ENCODE data around the gene PRAMEF9. TPM values are rescaled to one million over a fixed set of nuclear protein-coding genes. Genes with fewer than 3 reads are reported as not detected.

PRAMEF9 gene
- total RNA-seq, 2 experiments from 2014 or later: not detected

Other genes with a start within 250 kb of the PRAMEF9 start
- not detected for gene PRAMEF6, start 224.3 kb upstream of the PRAMEF9 start, total RNA-seq
- gene PRAMEF27, start 115.3 kb upstream of the PRAMEF9 start, total RNA-seq: not detected
- gene HNRNPCL3, start 111.1 kb upstream of the PRAMEF9 start, total RNA-seq: not detected
- not detected for gene PRAMEF25, start 101.1 kb upstream of the PRAMEF9 start, total RNA-seq
- gene HNRNPCL2, start 55.0 kb upstream of the PRAMEF9 start, total RNA-seq: not detected
- not detected for gene PRAMEF26, start 15.8 kb upstream of the PRAMEF9 start, total RNA-seq
- not detected for gene HNRNPCL4, start 6.2 kb upstream of the PRAMEF9 start, total RNA-seq
- not detected for gene PRAMEF13, start 29.6 kb downstream of the PRAMEF9 start, total RNA-seq
- not detected for gene PRAMEF18, start 54.3 kb downstream of the PRAMEF9 start, total RNA-seq
- gene PRAMEF5, start 82.3 kb downstream of the PRAMEF9 start, total RNA-seq: not detected
- not detected for gene PRAMEF8, start 113.3 kb downstream of the PRAMEF9 start, total RNA-seq
- gene PRAMEF33, start 131.7 kb downstream of the PRAMEF9 start, total RNA-seq: not detected
- not detected for gene PRAMEF15, start 143.7 kb downstream of the PRAMEF9 start, total RNA-seq
- gene PRAMEF14, start 175.3 kb downstream of the PRAMEF9 start, total RNA-seq: not detected
- not detected for gene PRAMEF19, start 200.1 kb downstream of the PRAMEF9 start, total RNA-seq
- not detected for gene PRAMEF17, start 217.8 kb downstream of the PRAMEF9 start, total RNA-seq
- gene PRAMEF20, start 238.6 kb downstream of the PRAMEF9 start, total RNA-seq: not detected